PC-9 (cell line): ENCODE data around the gene NCOA3.

Experiments
- CTCF ChIP-seq: fragments of 200-600 bp; sonication (generic); conservative IDR thresholded peaks from 2 replicates; pipeline ENCODE4 v1.6.1; 2017; ENCODE audit warnings: mixed run types, antibody characterized with exemption, mild to moderate bottlenecking, moderate library complexity
- EZH2 ChIP-seq: fragments of 200-600 bp; sonication (generic); IDR thresholded peaks from 2 replicates; pipeline ENCODE4 v1.8.0; 2017; ENCODE audit warnings: antibody characterized with exemption, low read depth

GRCh38 chr20:47653869-47654268 is 152.2 kb downstream of the NCOA3 start:
- no peak for TF ChIP-seq CTCF
- no peak for TF ChIP-seq EZH2
